GM21619 (cell line): ENCODE measurements around the gene TNS3.
A peak's percentile ranks its signal among the peaks of the same experiment; 100 is the strongest.

Source experiments
- ATAC-seq: cut with Tn5 transposase; IDR thresholded peaks from one replicate; pipeline ENCODE4 v1.9.1; 2021; ENCODE audit not compliant: unreplicated experiment

The TNS3 gene

DNA sequence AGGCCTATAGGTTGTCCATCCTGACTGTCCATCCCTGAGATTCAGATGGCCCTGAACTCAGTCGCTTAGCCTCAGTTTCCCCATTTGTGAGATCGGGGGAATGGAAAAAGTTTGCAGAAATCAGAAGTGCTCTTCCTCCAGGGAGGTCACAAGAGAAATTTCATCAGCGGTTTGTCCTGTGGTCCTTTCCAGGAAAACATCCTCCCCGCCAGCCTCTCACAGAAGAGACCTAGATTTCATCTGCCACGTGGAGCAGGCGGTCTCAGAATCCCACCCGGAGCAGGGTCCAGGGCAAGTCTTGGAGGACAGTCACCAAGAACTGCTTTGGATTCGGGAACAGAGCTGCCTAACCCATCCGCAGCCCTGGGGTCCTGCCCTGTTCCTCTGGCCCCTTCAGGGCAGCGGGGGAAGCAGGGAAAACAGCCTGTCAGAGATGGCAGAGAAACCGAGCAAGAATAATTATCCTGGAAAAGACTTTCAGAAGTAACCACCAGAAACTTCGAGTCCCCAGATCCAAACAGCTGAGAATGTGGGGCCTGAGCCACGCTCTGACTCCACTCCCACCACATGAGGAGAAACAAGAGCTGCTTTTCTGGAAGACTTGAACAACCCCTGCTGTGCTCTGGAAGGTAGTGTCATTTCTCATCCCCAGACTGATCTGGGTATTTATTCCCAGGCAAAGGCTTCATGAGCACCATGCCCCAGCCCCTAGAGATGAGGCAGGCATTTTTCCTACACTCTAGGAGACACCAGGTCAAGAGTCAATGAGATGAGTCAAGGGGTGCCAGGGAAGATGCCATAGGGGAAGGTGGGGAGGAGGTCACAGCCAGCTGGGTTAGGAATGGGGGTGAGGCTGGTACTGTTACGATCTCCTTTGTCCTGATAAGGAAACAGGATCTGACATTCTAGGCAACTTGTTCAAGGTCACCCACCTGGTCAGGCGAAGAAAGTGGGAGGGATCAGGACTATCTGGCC lies 1.1 kb upstream of the TNS3 start:
- no peak for ATAC-seq

DNA sequence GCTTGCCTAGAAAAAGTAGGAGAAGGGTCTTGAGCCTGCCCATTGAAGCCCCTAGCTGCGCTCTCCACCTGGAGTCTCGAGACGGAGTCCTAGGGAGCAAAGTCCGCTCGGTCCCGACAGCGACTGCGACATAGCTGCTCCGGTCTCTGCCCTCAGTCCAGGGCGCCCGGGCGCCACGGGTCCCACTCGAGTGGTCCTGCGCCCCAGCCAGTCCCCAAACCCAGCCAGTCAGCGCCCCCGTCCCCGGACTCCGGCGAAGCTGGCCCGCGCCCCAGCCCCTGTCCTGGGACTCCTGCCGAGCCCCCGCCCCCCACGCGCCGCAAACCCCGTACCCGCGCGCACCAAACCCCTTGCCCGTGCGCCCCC lies 490 bp downstream of the TNS3 start:
- no peak for ATAC-seq

DNA sequence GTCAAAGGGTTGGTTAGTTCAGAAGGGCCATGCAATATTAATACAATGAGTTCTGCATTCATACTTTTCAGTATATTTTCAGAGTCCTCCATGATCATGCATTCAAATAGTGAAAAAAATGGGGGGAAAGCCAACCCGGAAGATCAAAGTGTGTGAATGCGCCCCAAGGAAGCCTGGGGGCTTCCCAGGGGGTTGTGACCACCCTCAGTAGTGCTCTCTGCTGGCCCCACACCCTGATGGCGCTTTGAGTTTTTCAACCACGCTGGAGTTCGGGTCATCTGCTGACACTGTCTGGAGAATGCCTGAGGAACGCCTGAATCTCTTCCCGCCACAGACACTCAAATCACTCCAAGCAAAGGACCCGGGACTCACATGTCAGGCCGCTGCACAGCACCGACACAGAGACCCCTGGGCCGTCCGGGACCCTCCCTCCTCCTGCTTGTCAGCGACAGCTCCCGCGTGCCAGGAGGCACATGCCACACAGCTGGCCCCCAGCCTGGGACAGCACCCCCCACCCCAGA lies 1.0 kb downstream of the TNS3 start:
- ATAC-seq = no peak

DNA sequence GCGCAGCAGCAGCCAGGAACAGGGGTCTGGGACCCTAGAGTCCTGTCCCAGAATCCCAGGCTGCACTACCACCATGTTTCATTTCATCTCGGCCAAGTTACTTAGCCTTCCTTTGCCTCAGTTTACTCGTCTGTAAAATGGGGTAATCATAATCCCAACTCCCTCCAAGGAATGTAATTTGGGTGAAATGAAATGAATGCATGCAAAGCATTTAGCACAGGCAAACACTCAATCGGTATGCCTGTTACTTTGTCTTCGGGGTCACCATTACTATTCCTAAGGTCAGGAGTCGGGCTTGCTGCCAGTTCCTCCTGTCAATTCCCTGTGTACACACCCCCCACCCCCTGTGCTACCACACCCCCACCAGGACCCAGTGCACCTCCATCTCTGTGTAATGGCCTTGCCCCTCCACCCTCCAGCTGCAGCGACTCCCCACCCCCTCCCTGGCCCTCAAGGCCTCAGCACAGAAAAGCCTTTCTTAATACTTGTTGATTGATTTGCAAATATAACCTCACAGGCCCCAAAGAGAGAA lies 1.7 kb downstream of the TNS3 start:
- ATAC-seq = no peak

DNA sequence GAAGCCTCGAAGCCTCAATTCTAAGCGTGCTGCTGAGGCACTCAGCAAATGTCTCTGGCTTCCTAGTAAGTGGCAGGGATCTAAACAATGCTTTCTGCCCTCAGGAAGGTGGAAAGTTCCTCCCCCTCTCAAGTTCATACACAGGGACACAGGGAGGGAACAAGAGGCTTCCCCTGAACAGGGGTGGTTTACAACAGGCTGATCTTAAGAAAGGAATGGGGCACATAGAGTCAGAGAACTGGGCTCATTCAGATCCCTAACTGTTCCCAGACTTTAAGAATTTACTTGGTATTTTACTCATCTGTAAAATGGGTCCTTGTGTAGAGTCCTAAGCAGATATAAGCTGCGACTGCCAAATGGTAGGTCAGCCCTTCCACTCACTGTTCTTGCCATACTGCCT lies 2.5 kb downstream of the TNS3 start:
- ATAC-seq = no peak

DNA sequence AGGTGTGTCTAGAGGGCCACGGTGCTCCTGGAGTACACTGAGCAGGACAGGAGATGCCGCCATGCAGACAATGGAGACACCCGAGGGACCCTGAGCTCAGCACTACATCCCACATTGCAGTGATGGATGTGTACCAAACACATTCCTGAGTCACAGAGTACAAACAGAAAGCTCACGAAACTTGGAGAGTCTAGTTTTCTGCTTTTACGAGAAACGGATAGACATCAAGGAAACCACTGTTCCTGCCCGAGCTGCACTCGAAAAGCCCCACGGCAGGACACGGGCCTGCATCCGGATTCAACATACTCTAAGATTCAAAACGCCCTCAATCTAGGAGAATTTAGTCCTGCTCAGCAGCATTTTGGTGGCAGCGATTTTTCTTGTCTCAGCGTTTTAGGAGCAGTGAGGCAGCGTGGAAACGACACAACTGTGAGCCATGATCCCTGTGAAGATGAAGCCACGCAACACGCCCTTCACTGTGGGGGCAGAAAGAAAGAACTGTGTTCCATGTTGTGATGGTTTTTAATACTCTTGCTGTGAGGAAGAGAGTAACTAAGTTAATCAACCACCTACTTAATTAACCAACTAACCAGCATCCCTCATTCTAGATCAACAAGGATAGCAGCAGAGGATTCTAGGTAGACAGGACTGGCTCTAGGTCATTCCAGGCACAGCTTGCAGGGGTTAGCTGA lies 3.2 kb downstream of the TNS3 start:
- ATAC-seq = no peak

DNA sequence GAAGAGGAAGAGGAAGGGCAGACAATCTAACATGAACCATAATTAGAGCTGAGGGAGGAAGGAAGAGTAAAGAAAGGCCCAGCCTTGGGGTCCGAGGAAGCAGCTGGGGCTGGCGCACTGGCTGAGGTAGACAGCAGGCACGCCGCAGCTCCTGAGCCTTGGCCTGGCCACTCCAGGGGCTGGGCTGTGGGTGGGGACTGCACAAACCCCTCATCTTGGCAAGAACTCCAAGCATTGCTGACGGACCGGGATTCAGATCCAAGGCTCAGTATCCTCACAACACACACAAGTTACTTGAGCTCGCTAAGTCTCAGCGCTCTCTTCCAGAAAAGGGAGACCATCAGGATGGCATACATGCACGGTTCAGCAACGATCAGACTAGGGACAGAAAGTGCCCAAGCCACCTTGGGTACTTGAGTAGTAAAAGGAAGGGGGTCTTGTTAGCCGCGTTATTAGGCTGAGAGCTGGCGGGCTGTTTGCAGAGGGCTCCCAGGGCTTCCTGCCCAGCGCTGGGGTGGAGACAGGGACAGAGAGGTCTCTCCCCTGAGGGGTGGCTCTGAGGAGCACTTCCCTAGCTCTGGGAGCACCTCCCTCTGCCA lies 4.5 kb downstream of the TNS3 start:
- ATAC-seq = no peak

DNA sequence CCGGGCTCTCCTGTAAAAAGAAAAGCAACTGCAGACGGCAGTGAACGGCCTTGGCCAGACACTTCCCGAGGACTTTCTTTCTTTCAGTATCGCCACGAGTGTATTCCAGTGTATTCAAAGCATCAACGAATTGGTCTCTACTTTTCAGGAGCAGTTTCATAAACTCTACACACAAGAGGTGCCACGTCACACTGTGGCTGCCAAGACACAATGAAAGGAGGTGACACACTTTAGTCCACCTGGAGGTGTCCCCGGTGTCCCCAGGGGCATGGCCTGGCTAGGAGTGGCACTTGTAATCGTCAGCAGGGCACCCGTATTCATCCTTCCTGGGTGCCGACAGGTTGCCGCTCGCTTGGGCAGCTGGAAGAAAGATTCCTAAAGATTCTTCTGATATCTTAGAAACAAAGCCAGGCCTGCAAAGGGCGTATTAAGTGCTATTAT lies 5.0 kb downstream of the TNS3 start:
- ATAC-seq = no peak

DNA sequence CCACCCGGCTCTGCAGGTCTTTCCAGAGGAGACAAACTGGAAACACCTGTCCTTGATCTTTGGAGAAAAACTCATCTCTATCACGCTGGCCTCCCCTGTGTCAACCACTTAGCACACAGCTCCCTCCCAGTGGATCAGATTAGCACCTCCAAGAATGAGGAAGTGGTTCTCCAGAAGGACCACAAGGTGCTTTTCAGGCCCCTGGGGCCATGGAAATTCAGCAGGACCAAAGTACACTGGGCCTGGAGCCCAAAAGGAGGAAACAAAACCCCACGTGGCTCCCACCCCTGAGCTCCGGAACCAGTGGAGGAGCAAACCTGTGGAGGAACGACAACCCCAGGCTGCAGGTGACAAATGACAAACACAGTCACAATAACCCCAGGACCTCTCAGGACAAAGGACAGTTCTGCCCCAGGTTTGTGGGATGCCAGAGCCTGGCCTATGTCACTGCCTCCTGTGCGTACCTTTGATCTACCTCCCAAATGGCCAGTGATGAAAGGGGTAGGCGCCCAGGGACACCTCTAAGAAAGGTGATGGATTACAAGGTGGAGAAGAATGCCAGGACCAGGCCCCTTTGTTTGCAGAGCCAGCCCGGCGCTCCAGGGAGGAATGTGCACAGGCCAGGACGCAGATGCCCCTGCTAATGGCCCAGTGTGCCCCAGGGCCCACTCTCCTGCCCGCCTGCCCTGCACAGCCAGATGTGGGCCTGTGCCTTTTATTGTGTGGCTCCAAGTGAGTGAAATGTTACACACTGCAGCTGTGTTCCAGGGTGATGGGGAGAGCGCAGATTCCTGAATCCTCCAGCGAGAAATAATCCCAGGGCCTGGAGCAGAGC lies 5.7 kb downstream of the TNS3 start:
- no peak for ATAC-seq

DNA sequence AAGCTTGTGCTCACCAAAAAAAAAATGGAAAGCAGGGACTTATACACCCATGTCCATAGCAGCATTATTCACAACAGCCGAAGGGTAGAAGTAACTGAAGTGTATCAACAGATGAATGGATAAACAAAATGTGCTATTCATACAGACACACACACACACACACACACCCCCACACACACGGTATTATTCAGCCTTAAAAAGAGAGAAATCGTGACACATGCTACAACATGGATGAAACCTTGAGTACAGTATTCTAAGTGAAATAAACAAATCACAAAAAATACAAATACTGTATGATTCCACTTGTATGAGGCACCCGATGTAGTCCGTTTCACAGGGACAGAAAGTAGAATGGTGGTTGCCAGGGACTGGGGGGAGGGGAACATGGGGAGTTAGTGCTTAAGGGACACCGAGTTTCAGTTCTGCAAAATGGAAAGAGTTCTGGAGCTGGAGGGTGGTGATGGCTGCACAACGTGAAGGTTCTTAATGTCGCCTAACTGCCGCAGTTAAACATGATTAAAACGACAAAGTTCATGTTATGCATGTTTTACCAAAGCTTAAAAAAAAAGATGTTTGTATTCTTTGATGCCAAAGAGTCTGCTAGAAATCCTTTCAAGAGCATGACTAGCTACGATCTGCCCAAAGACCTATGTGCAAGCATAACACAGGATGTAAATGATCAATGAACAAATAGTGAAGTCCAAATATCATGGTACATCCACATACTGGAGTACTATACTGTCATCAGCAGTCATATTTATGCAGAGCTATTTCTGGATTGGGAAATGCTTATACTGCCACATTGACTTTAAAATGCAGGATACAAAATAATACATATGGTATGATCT lies 7.2 kb downstream of the TNS3 start:
- peak; percentile 89 for ATAC-seq

DNA sequence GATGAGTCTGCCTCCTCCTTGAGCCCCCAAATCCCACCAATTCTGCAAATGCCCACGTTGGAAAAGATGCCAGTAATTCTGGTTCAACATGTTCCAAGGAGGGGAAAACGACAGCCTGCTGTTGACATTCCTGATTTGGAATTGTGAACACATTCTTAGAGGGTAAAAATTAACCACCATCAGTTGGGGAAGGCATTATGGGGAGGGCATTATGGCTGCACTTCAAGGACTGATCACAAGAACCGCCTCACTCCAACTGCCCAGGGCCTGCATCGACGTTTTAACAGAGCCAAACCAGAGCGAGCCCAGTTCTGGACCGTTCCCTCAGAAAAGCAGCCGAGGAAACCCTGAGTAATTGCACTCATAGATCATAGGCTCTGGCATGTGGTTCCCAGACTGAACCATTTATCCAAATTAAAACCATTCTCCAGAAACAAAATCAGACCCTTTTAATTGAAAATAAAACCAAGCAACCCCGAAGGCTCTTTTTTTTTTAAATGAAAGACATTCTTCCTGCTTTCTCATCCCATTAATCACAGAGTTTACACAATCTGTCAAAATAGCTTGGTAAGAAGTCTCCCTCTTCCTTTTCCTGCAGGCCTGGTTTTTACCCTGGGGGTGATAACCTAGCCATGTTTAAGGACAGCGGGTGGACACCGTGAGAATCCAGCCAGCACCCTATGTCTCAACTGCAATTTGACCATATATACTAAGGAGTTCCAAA lies 8.0 kb downstream of the TNS3 start:
- no peak for ATAC-seq

DNA sequence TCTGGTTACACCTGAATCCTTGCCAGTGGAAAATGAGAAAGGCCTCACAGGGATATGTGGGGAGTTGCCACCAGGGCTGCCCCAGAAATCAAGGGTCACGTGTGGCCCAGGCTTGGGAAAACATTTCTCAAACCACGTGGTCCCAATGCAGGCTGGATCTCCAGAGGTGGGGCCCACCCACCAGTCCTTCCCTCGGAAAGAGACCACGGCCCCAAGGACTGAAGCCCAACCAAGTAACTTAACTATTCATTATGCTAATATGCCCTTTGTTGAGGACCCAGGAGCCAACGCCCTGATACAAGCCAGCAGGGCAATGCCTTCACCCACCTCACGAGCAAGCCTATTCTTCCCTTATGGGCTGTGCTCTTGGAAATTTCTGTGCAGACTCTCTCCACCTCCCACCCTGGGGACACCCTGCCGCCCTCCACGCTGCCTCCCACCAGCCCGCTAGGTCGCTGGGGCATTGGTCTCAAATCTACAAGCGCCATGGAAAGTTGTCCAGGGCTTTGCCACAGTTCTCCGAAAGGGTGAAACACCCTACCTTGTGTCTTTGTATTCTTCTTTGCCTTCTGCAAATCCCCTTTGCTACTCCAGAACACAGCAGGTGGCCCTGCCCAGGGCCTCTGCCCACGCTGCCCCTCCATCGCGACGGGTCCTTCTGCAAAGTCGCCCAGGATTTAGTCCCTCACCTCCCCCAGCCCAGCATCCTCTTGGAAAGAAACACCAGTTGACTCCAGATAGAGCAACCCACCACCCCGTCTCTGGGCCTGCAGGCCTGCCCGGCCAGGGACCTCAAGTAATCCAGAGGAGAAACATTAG lies 8.8 kb downstream of the TNS3 start:
- ATAC-seq = no peak

DNA sequence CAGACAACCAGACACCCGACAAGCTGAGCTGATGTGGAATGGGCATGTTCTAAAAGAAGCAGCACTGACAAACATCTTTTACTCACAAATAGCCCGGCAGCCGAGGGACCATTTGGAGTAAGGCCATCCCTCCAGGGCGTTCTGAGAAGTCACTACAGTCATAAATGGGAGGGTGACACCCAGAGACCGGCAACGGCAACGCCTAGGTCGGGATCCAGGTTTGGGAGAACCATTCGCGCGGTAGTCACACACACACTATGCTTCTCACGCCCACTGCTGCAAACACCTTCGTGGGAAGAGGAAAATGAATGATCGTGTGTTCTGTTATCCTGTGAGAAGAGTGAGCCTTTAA lies 9.8 kb downstream of the TNS3 start:
- ATAC-seq = no peak

DNA sequence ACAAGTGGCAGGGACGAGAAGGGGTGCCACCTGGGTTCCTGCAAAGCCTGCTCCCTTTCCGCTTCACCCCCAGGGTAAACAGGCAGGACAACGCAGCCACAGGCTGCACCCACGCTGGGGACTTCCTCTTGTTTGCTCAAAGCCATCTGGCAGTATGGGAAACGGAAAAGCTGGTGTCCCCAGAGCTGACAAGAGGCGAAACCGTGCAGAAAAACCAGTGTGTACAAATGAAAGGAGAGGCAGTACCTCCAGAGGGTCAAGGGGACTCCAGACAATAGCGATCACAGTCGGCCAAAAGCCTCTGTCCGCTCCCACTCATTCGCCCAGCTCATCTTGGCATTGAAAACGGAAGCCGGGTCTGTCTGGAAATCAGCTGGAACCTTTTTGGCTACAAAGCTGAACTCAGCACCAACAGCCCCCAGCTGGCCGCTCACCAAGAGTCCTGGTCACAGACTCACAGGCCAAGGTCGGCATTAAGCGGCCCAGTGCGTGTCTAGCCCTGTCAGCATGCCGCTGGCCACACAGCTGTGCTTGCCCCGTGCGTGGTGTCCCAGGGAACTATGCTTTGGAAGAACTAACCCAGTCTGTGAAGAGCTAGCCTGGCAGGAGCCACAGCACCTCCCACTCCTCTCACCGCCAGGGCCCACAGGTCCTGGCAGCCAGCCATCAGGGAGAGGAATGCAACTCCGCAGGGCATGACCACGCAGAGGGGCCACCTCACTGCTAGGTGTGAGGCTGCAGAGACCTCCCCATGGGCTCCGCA lies 10.4 kb downstream of the TNS3 start:
- no peak for ATAC-seq

DNA sequence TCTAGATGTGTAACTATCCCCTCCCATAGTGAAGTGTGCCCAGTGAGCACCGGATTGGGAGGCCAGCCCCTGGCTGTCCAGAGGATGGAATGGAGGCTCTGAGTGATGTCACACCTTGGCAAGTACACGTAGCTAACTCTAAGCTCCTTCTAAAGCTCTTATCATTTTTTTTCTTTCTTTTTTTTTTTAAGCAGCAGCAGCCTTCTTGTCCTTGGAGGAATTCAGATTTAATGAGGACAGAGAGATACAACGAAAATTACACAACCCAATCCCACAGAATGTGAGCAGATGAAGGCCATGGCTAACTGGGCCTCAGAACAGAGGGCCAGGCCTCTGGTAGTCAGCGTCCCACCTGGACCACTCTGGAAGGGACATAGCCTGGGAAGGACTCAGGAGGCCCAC lies 11.3 kb downstream of the TNS3 start:
- no peak for ATAC-seq

DNA sequence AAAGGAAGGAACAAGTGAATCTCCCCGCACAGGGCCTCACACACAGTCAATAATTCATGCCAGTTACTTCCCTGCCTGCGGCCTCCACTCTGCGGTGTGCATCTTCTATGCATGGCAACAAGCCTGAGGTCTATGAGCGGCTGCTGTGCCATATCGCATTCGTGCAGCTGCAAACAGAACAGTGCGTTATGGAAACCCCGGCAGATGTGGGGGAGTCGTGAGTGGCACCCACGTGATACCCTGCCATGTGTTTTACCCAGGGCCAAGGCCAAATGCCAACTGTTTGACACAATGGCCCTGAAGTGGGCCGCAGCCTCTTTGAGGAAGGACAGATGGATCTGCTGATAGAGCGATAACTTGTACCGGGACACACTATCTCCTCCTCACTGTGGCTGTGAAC lies 13.4 kb downstream of the TNS3 start:
- no peak for ATAC-seq

DNA sequence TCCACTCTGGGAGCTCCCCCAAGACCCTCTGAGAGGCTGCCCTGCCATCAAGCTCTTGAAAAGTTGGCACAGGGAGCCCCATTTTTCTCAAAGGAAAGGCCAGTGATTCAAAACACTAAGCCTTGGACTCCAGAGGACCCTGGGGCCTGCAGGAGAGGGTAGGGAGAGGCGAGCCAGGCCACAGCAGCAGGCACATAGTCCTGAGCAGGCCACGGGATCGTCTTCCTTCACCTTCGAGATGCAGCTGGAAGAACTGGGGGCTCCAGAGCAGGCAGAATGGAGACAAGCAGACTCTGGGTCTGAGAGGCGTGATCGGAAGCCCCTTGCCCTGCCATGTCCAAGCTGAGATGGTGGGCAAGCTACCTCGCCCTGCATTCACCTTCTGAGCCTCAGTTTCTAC lies 13.9 kb downstream of the TNS3 start:
- no peak for ATAC-seq
